GM12864 (cell line): ENCODE results near the gene THADA.
A peak's percentile ranks its signal among the peaks of the same experiment; 100 is the strongest.
"Not testable (repeated sequence)": the region's sequence is repeated elsewhere in the genome, so short reads cannot be mapped to it uniquely, and the experiment has no call there.

Experiments used
- DNase-seq: peaks from one replicate; pipeline ENCODE4 v3.0.0-alpha.2; 2011; ENCODE audit warnings: low read depth
- H3K4me3 ChIP-seq: 2 replicates; pipeline ENCODE4 v1.5.1; 2011; ENCODE audit warnings: mild to moderate bottlenecking, low read depth, low read length, control low read depth
- TF ChIP-seq, protein P1 (sequence below): IDR thresholded peaks from 2 replicates; pipeline ENCODE4 v1.5.1; 2011; ENCODE audit warnings: low read depth, mild to moderate bottlenecking, moderate library complexity, low read length, control low read depth, inconsistent platforms; ENCODE audit errors: missing control alignments

The THADA gene

DNA sequence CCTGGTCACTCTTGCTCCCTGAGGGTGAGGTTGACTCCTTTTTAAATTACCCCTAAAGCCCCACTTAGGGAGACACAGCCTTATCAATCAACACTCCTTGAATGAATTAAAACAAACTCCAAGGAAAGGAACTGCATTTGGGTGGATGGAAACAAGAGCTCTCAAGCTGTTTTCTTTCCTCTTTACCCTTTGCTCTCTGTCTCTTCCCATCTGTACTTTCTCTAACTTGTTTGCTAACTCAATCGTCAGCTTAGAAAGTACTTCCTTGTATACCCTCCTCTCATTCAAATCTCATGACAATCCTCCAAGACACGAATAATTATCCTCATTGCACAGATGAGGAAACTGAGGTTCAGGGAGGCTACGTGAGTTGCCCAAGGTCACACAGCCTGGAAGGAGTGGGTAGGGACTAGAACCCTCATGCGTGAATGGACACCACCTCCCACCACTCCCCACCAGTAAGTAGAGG is 402.2 kb downstream of the THADA start:
- no peak for DNase-seq
- TF ChIP-seq, protein P1, sequence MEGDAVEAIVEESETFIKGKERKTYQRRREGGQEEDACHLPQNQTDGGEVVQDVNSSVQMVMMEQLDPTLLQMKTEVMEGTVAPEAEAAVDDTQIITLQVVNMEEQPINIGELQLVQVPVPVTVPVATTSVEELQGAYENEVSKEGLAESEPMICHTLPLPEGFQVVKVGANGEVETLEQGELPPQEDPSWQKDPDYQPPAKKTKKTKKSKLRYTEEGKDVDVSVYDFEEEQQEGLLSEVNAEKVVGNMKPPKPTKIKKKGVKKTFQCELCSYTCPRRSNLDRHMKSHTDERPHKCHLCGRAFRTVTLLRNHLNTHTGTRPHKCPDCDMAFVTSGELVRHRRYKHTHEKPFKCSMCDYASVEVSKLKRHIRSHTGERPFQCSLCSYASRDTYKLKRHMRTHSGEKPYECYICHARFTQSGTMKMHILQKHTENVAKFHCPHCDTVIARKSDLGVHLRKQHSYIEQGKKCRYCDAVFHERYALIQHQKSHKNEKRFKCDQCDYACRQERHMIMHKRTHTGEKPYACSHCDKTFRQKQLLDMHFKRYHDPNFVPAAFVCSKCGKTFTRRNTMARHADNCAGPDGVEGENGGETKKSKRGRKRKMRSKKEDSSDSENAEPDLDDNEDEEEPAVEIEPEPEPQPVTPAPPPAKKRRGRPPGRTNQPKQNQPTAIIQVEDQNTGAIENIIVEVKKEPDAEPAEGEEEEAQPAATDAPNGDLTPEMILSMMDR = no peak
- H3K4me3 ChIP-seq = no peak overlapping the region

DNA sequence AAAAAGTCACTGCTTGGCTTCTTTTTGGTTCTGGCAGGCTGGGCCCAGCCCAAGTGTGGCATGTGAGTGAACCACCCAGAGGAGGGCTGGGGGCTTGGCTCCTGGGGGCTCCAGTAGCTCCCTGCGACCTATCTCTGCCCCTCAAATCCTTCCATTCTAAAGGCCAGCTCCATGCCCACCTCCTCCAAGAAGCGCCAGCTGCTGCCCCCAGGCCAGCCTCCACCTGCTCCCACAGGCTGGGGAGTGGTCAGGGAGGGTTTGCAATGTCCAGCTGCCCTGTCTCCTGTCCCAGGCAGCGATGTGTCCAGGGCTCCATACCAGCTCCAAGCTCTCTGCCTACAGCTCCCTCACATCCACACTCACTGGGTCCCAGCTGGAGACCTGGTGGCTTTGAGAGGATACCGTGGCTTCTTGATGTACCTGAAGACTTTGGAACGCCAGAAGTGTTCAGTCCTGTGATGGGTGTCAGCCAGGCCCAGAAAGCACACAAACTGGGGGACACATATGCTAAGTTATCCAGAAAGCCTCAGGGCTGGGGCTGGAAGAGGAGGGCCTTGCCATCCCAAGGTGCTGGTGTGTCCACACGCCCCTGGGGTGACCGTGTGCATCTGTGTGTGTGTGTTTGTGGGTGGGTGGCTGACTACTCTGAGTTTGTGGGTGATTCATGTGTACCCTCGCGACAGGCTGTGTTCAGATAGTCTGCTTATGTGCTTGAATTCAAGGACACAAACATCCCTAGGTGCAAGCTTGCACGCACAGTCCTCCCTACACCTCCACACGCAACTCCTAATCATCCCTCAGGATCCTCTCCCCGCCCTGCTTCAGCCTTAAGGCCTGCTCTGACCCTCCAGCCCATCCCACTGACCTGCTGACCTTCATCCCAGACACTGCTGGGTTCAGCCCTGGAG is 402.8 kb downstream of the THADA start:
- TF ChIP-seq, protein P1 = no peak
- no peak overlapping the region for H3K4me3 ChIP-seq
- no peak for DNase-seq

DNA sequence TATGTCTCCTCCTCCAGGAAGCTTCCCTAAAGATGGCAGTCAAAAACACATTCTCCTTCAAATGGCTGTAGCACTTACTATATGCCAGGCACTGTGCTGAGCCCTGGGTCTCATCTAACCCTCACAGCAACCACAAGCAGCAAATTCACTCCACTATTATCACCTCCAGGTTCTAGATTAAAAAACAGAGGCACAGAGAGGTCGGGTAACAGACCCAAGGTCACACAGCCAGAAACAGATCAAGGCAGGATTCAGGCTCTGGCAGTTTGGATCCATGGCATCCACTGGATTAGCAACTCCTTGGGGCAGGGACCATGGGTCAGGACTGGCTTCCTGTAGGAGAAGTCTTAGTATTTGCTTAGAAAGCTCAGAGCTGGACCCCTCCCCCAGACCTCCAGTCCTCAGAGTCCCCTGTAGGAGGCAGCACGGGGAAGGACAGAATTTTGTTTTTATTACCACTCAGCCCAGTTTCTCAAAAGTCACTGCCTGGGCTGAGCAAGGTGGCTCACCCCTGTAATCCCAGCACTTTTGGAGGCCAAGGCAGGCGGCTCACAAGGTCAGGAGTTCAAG is 403.8 kb downstream of the THADA start:
- TF ChIP-seq, protein P1 = peak; percentile 53
- no peak overlapping the region for H3K4me3 ChIP-seq
- DNase-seq = no peak

DNA sequence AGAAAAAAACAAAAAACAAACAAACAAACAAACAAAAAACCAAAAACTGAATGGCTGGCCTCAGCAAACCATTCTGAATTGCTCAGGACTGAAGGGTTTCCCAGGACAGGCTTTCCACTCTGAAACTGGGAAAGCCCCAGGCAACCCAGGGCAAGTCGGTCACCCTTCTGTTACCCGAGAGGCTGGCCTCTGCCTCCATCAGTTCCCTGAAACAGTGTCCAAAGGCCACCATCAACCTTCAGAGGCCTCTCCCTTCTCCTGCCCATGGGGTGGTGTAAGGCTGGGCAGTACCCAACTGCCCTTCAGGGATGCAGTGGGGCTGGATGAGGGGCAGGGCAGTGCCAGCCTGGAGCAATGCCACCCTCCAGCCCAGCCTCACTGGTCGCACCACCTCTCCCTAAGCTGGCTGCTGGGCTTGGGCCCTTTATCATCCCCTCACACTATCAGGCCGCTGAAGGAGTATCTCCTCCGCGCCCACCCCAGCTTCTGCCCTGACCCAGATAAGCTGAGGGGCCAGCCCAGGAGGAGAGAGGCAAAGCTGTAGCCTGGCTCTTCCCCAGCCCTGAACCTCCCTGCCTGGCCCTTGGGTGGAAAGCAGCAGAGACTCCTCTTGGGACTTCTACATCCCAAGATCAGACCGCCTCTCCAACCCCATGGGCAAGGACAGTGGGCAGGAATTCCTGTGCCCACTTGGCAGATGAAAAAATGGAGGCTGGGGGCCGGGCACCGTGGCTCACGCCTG is 405.4 kb downstream of the THADA start:
- TF ChIP-seq, protein P1 = no peak
- no peak for DNase-seq
- no peak overlapping the region for H3K4me3 ChIP-seq

DNA sequence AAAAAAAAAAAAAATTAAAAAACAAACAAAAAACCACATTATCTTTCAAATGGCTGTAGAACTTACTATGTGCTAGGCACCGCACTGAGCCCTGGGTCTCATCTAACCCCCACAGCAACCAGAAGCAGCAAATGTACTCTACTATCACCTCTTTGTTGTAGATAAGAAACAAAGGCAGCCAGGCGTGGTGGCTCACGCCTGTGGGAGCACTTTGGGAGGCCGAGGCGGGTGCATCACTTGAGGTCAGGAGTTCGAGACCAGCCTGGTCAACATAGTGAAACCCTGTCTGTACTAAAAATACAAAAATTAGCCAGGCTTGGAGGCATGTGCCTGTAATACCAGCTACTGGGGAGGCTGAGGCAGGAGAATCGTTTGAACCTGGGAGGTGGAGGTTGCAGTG is 406.0 kb downstream of the THADA start:
- not testable (repeated sequence) for H3K4me3 ChIP-seq, DNase-seq

DNA sequence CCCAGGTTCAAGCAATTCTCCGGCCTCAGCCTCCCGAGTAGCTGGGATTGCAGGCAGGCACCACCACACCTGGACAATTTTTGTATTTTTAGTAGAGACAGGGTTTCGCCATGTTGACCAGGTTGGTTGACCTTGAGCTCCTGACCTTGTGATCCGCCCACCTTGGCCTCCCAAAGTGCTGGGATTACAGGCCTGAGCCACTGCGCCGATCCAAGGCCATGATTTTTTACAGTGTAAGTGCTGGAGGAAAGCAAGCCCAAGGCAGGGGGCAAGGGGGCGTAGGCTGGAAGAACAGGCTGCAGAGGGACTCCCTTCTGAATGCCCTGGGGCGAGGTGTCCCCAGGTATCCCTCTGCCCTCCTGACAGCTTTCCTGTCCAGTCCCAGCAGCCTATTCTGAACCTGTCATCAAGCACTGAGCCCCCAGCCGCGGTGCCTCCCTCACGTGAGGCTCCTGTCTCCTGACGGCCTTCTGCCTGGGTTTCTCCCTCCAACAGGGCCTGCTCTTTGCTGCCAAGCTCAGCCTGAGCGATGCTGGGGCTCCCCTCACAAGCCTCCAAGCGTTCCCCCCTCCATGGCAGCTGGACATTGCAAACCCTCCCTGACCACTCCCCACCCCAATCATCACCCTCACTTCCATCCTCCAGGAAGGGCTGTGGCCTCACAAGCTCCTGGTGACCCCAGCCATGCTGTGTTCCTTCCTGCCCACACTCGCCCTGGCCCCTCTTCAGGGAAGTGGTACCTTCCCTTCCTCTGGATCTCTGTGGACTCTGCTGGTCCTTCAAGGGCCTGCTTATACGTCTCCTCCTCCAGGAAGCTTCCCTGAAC is 407.1 kb downstream of the THADA start:
- TF ChIP-seq, protein P1 = no peak
- no peak overlapping the region for H3K4me3 ChIP-seq
- no peak for DNase-seq
